HepG2 (cell line): Measurements from ENCODE around the gene ATP2B2. TPM values are rescaled to one million over a fixed set of nuclear protein-coding genes. Genes with fewer than 3 reads are reported as not detected.

Experiments
- ATM ChIP-seq: fragments of 450-650 bp; IDR thresholded peaks from 2 replicates; pipeline ENCODE4 v1.7.1; 2017; ENCODE audit warnings: mild to moderate bottlenecking, borderline replicate concordance
- CREM ChIP-seq, 2 experiments: sonication (generic) in 1 of 2; formaldehyde crosslinking in 1 of 2; IDR thresholded peaks; 2 replicates each; pipeline versions ENCODE4 v1.4.0 to v1.6.1; 2016 to 2020; ENCODE audit warnings: antibody characterized with exemption in 1 of 2, mild to moderate bottlenecking in 1 of 2, missing genetic modification reagents in 1 of 2
- HNRNPL ChIP-seq: fragments of 200-400 bp; formaldehyde crosslinking; IDR thresholded peaks from 2 replicates; pipeline ENCODE4 v1.6.1; 2017; ENCODE audit warnings: mild to moderate bottlenecking, low read depth, low read length
- MED13 ChIP-seq: sonication (generic); formaldehyde crosslinking; IDR thresholded peaks from 2 replicates; pipeline ENCODE4 v1.5.0; 2020; ENCODE audit warnings: missing genetic modification reagents
- NFE2 ChIP-seq: sonication (generic); formaldehyde crosslinking; IDR thresholded peaks from 2 replicates; pipeline ENCODE4 v1.4.0; 2020; ENCODE audit warnings: missing genetic modification reagents
- PTBP1 ChIP-seq: fragments of 200-400 bp; formaldehyde crosslinking; IDR thresholded peaks from 2 replicates; pipeline ENCODE4 v1.6.1; 2018; ENCODE audit warnings: low read length, low read depth; ENCODE audit not compliant: poor library complexity, severe bottlenecking
- RNF2 ChIP-seq: fragments of 450-650 bp; conservative IDR thresholded peaks from 2 replicates; pipeline ENCODE4 v1.6.1; 2016; ENCODE audit warnings: low read depth
- SNAPC2 ChIP-seq: sonication (generic); formaldehyde crosslinking; IDR thresholded peaks from 2 replicates; pipeline ENCODE4 v1.8.1; 2022; ENCODE audit warnings: mild to moderate bottlenecking, missing genetic modification reagents
- STAG1 ChIP-seq: sonication (generic); formaldehyde crosslinking; IDR thresholded peaks from 2 replicates; pipeline ENCODE4 v1.4.0; 2020; ENCODE audit warnings: missing genetic modification reagents
- YY1 ChIP-seq: IDR thresholded peaks from 2 replicates; pipeline ENCODE4 v1.6.1; 2011; ENCODE audit warnings: low read length, low read depth, moderate library complexity, mild to moderate bottlenecking; ENCODE audit not compliant: insufficient read depth, insufficient replicate concordance
- ZNF121 ChIP-seq: sonication (generic); formaldehyde crosslinking; IDR thresholded peaks from 2 replicates; pipeline ENCODE4 v1.5.0; 2020; ENCODE audit warnings: mild to moderate bottlenecking, missing genetic modification reagents
- ZNF281 ChIP-seq: sonication (generic); formaldehyde crosslinking; IDR thresholded peaks from 2 replicates; pipeline ENCODE4 v1.4.0; 2020; ENCODE audit warnings: missing genetic modification reagents, borderline replicate concordance
- ZNF3 ChIP-seq: IDR thresholded peaks from 2 replicates; pipeline ENCODE4 v1.7.0; 2017; ENCODE audit warnings: inconsistent platforms
- ZNF350 ChIP-seq: sonication (generic); formaldehyde crosslinking; IDR thresholded peaks from 2 replicates; pipeline ENCODE4 v1.4.0; 2020; ENCODE audit warnings: mild to moderate bottlenecking, low read depth, missing genetic modification reagents, borderline replicate concordance
- ZNF557 ChIP-seq: sonication (generic); formaldehyde crosslinking; IDR thresholded peaks from 2 replicates; pipeline ENCODE4 v1.4.0; 2020; ENCODE audit warnings: missing genetic modification reagents
- ZNF709 ChIP-seq: sonication (generic); formaldehyde crosslinking; IDR thresholded peaks from 2 replicates; pipeline ENCODE4 v1.5.0; 2020; ENCODE audit warnings: mild to moderate bottlenecking, missing genetic modification reagents
- ZNF749 ChIP-seq: sonication (generic); formaldehyde crosslinking; IDR thresholded peaks from 2 replicates; pipeline ENCODE4 v1.8.0; 2022; ENCODE audit warnings: mild to moderate bottlenecking, missing genetic modification reagents, moderate library complexity, borderline replicate concordance
- ZSCAN31 ChIP-seq: sonication (generic); formaldehyde crosslinking; IDR thresholded peaks from 2 replicates; pipeline ENCODE4 v1.5.0; 2020; ENCODE audit warnings: low read depth, mild to moderate bottlenecking, missing genetic modification reagents
- polyA plus RNA-seq, 8 experiments: library from polyadenylated mRNA; depleted of rRNA in 3 of 8; stranded (reverse) in 7 of 8; unstranded in 1 of 8; fragments of >200 nt; fragmentation: Illumina TruSeq in 4 of 8; extraction: Trizol in 4 of 8; gene quantifications; 2 replicates each; pipeline versions ENCODE4 v1.2.1 to v1.2.3, GENCODE V29; 2011 to 2016; ENCODE audit warnings: low read depth in 4 of 8, missing spikeins in 1 of 8, mixed read lengths in 1 of 8; ENCODE audit not compliant: insufficient read depth in 1 of 8
- total RNA-seq, 5 experiments: library from RNA; depleted of rRNA; stranded (reverse); fragments of >200 nt; fragmentation: Illumina TruSeq; extraction: Trizol; gene quantifications; 2 replicates each; pipeline ENCODE4 v1.2.3, GENCODE V29; 2016; ENCODE audit warnings: low read depth in 1 of 5
- TF ChIP-seq, protein P1 (sequence below): sonication (generic); formaldehyde crosslinking; IDR thresholded peaks from 2 replicates; pipeline ENCODE4 v1.4.0; 2020; ENCODE audit warnings: missing genetic modification reagents, borderline replicate concordance
- TF ChIP-seq, protein P2 (sequence below): sonication (generic); formaldehyde crosslinking; IDR thresholded peaks from 2 replicates; pipeline ENCODE4 v1.4.0; 2020; ENCODE audit warnings: missing genetic modification reagents
- TF ChIP-seq, protein P3 (sequence below): sonication (generic); formaldehyde crosslinking; IDR thresholded peaks from 2 replicates; pipeline ENCODE4 v1.4.0; 2020; ENCODE audit warnings: missing genetic modification reagents, borderline replicate concordance

Gene ATP2B2
- total and polyA plus RNA-seq, 2 of the 13 experiments (the other 11 are each of a cell fraction or from before 2014, with no cell fraction given): 1.5 to 2.3 TPM

- peak; percentile 99 for TF ChIP-seq ZNF709 (CRISPR knock-in tag)
- TF ChIP-seq NFE2 (CRISPR knock-in tag): 0 out of 2 replicates have a peak, but pooled peaks have one; percentile 52
- TF ChIP-seq PTBP1: no peak
- no peak for TF ChIP-seq CREM (IDR thresholded peaks at IDR 0.05)
- no peak for TF ChIP-seq CREM (CRISPR knock-in tag; IDR thresholded peaks at IDR 0.05)
- TF ChIP-seq, protein P1, sequence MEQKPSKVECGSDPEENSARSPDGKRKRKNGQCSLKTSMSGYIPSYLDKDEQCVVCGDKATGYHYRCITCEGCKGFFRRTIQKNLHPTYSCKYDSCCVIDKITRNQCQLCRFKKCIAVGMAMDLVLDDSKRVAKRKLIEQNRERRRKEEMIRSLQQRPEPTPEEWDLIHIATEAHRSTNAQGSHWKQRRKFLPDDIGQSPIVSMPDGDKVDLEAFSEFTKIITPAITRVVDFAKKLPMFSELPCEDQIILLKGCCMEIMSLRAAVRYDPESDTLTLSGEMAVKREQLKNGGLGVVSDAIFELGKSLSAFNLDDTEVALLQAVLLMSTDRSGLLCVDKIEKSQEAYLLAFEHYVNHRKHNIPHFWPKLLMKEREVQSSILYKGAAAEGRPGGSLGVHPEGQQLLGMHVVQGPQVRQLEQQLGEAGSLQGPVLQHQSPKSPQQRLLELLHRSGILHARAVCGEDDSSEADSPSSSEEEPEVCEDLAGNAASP (CRISPR knock-in tag): peak; percentile 85
- TF ChIP-seq ZNF749 (CRISPR knock-in tag): peak; percentile 98
- TF ChIP-seq, protein P2, sequence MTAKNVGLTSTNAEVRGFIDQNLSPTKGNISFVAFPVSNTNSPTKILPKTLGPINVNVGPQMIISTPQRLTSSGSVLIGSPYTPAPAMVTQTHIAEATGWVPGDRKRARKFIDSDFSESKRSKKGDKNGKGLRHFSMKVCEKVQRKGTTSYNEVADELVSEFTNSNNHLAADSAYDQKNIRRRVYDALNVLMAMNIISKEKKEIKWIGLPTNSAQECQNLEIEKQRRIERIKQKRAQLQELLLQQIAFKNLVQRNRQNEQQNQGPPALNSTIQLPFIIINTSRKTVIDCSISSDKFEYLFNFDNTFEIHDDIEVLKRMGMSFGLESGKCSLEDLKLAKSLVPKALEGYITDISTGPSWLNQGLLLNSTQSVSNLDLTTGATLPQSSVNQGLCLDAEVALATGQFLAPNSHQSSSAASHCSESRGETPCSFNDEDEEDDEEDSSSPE (CRISPR knock-in tag): 0 out of 2 replicates have a peak, but pooled peaks have one; percentile 21
- TF ChIP-seq ZNF557 (CRISPR knock-in tag): peak; percentile 98
- TF ChIP-seq, protein P3, sequence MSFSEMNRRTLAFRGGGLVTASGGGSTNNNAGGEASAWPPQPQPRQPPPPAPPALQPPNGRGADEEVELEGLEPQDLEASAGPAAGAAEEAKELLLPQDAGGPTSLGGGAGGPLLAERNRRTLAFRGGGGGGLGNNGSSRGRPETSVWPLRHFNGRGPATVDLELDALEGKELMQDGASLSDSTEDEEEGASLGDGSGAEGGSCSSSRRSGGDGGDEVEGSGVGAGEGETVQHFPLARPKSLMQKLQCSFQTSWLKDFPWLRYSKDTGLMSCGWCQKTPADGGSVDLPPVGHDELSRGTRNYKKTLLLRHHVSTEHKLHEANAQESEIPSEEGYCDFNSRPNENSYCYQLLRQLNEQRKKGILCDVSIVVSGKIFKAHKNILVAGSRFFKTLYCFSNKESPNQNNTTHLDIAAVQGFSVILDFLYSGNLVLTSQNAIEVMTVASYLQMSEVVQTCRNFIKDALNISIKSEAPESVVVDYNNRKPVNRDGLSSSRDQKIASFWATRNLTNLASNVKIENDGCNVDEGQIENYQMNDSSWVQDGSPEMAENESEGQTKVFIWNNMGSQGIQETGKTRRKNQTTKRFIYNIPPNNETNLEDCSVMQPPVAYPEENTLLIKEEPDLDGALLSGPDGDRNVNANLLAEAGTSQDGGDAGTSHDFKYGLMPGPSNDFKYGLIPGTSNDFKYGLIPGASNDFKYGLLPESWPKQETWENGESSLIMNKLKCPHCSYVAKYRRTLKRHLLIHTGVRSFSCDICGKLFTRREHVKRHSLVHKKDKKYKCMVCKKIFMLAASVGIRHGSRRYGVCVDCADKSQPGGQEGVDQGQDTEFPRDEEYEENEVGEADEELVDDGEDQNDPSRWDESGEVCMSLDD (CRISPR knock-in tag): peak; percentile 90
- TF ChIP-seq ZSCAN31 (CRISPR knock-in tag): peak; percentile 80
- TF ChIP-seq ZNF281 (CRISPR knock-in tag): peak; percentile 83
- peak; percentile 94 for TF ChIP-seq MED13 (CRISPR knock-in tag)
- no peak for TF ChIP-seq YY1
- TF ChIP-seq ZNF121 (CRISPR knock-in tag): peak; percentile 36; the same call in 1 of the 2 replicates
- peak; percentile 30; the same call in 1 of the 2 replicates for TF ChIP-seq STAG1 (CRISPR knock-in tag)
- TF ChIP-seq ZNF3 (CRISPR knock-in tag): peak; percentile 92
- TF ChIP-seq ZNF350 (CRISPR knock-in tag): no peak
- TF ChIP-seq ATM: no peak
- TF ChIP-seq RNF2: no peak
- no peak for TF ChIP-seq HNRNPL
- peak; percentile 87; the same call in 1 of the 2 replicates for TF ChIP-seq SNAPC2 (CRISPR knock-in tag)
Measured at GRCh38 chr3:10459954-10460754, 45.2 kb downstream of the ATP2B2 start (continued).
